GM12865 (cell line): Measurements from ENCODE around the gene OR52E5.

Source experiments
- DNase-seq: peaks from one replicate; pipeline ENCODE4 v3.0.0; 2010; ENCODE audit warnings: low read depth
- H3K4me3 ChIP-seq: 2 replicates; pipeline ENCODE4 v1.5.1; 2011; ENCODE audit warnings: mild to moderate bottlenecking, low read depth, low read length, control low read depth
- CTCF ChIP-seq: IDR thresholded peaks from 2 replicates; pipeline ENCODE4 v1.5.1; 2011; ENCODE audit warnings: low read length, control low read depth, low read depth, inconsistent platforms; ENCODE audit not compliant: insufficient read depth; ENCODE audit errors: missing control alignments

Gene OR52E5

GRCh38 chr11:5941951-5942350 is 48.9 kb downstream of the OR52E5 start, which contains the start of gene OR56A3:
TSS of gene OR56A3 (plus strand) at chr11:5942251. CDS start at chr11:5947347, 5,096 bp downstream.
- no peak within 1 kb of the TSS for H3K4me3 ChIP-seq
- DNase-seq: no peak
- no peak for TF ChIP-seq CTCF
